GM12875 (cell line): ENCODE results near the gene NDE1.
"Not testable (repeated sequence)": the region's sequence is repeated elsewhere in the genome, so short reads cannot be mapped to it uniquely, and the experiment has no call there.

Experiments used
- H3K4me3 ChIP-seq: one replicate; pipeline ENCODE4 v1.5.1; 2011; ENCODE audit warnings: low read depth, low read length, control low read depth
- CTCF ChIP-seq: IDR thresholded peaks from 2 replicates; pipeline ENCODE4 v1.5.1; 2011; ENCODE audit warnings: low read depth, mild to moderate bottlenecking, control low read depth, inconsistent platforms, low read length, moderate library complexity, borderline replicate concordance; ENCODE audit not compliant: insufficient read depth

NDE1 gene

GRCh38 chr16:15641753-15642556, 8.1 kb upstream of the NDE1 start:
- H3K4me3 ChIP-seq: peak overlapping the region; percentile 63
- no peak for TF ChIP-seq CTCF

- TF ChIP-seq CTCF: peak; percentile 61
- peak overlapping the region; percentile 63 for H3K4me3 ChIP-seq
Observed at GRCh38 chr16:15642557-15643047, 7.4 kb upstream of the NDE1 start.

- peak within 1 kb of the TSS; percentile 63 for H3K4me3 ChIP-seq
- TF ChIP-seq CTCF: peak; percentile 26; the same call in 1 of the 2 replicates
Observed at GRCh38 chr16:15643048-15643945, 6.7 kb upstream of the NDE1 start, which contains the start of gene MARF1. Gene MARF1 (minus strand): TSS chr16:15643154. CDS start chr16:15639233, 3,921 bp downstream.

- TF ChIP-seq CTCF: no peak
- peak overlapping the region; percentile 57 for H3K4me3 ChIP-seq
Observed at GRCh38 chr16:15643946-15644250, 6.1 kb upstream of the NDE1 start.

- TF ChIP-seq CTCF: no peak
- peak overlapping the region; percentile 3 for H3K4me3 ChIP-seq
Observed at GRCh38 chr16:15644267-15644961, 5.6 kb upstream of the NDE1 start.

- not testable (repeated sequence) for H3K4me3 ChIP-seq
Observed at GRCh38 chr16:15644962-15645465, 5.0 kb upstream of the NDE1 start.

- H3K4me3 ChIP-seq: not testable (repeated sequence)
Observed at GRCh38 chr16:15646557-15647293, 3.3 kb upstream of the NDE1 start.
